Caco-2 (cell line): ENCODE results near the gene NDST4. TPM values are rescaled to one million over a fixed set of nuclear protein-coding genes. Genes with fewer than 3 reads are reported as not detected.

Experiments used
- BruUV-seq: library from RNA; stranded (reverse); fragments of 400-500 nt; replicated peaks from 2 replicates; lab custom pipeline; 2021; lab: Mats Ljungman, UMichigan
- CTCF ChIA-PET: fragments of 300-600 bp; sonication (Branson Sonifier 250); formaldehyde crosslinking; loops from one replicate; lab custom pipeline; 2022; ENCODE audit warnings: antibody characterized with exemption; lab: Charles Lee
- POLR2A ChIA-PET: fragments of 300-600 bp; sonication (Branson Sonifier 250); formaldehyde crosslinking; loops from one replicate; lab custom pipeline; 2022; ENCODE audit warnings: antibody characterized with exemption; lab: Charles Lee
- DNase-seq, 2 experiments: peaks; one replicate each; pipeline versions ENCODE4 v3.0.0 to v3.0.0-alpha.2; 2020 to 2022
- H3K27me3 ChIP-seq: replicated peaks from 2 replicates; pipeline ENCODE4 v1.6.0; 2011; ENCODE audit warnings: low read length; ENCODE audit not compliant: control insufficient read depth, insufficient read depth
- H3K36me3 ChIP-seq: 2 replicates; pipeline ENCODE4 v1.5.1; 2011; ENCODE audit warnings: low read length; ENCODE audit not compliant: control insufficient read depth, insufficient read depth
- H3K4me1 ChIP-seq: fragments of 250-450 bp; sonication (Bioruptor Pico); 2 replicates; pipeline ENCODE4 v1.5.1; 2020; ENCODE audit warnings: mild to moderate bottlenecking
- H3K4me3 ChIP-seq: 2 replicates; pipeline ENCODE4 v1.5.1; 2011; ENCODE audit warnings: low read depth, mild to moderate bottlenecking, control low read depth, low read length
- H3K9me3 ChIP-seq: fragments of 250-450 bp; sonication (Bioruptor Pico); 2 replicates; pipeline ENCODE4 v1.5.1; 2020; ENCODE audit warnings: mild to moderate bottlenecking, moderate library complexity
- H3K27ac Mint-ChIP-seq: one replicate; pipeline ENCODE4 v1.8.0; 2022; ENCODE audit warnings: mixed read lengths; ENCODE audit not compliant: unreplicated experiment
- H3K27me3 Mint-ChIP-seq: one replicate; pipeline ENCODE4 v1.8.0; 2022; ENCODE audit warnings: mixed read lengths; ENCODE audit not compliant: insufficient read depth, unreplicated experiment
- H3K36me3 Mint-ChIP-seq: one replicate; pipeline ENCODE4 v1.8.0; 2022; ENCODE audit warnings: mild to moderate bottlenecking, mixed read lengths; ENCODE audit not compliant: insufficient read depth, unreplicated experiment
- H3K4me1 Mint-ChIP-seq: one replicate; pipeline ENCODE4 v1.8.0; 2022; ENCODE audit warnings: low read depth, mixed read lengths; ENCODE audit not compliant: unreplicated experiment
- H3K4me3 Mint-ChIP-seq: one replicate; pipeline ENCODE4 v1.8.0; 2022; ENCODE audit warnings: mild to moderate bottlenecking, moderate library complexity, mixed read lengths; ENCODE audit not compliant: unreplicated experiment
- H3K9me3 Mint-ChIP-seq: one replicate; pipeline ENCODE4 v1.8.0; 2022; ENCODE audit warnings: mixed read lengths; ENCODE audit not compliant: unreplicated experiment
- CTCF ChIP-seq, 2 experiments: fragments of 200-600 bp in 1 of 2; IDR thresholded peaks; 1 replicate in 1 of 2; 2 replicates in 1 of 2; pipeline versions ENCODE4 v1.5.1 to v1.8.0; 2011 to 2022; ENCODE audit warnings: antibody characterized with exemption in 1 of 2, control low read depth in 1 of 2, inconsistent platforms in 1 of 2, low read depth in 1 of 2, low read length in 1 of 2, mild to moderate bottlenecking in 1 of 2, moderate library complexity in 1 of 2; ENCODE audit not compliant: insufficient read depth in 1 of 2, severe bottlenecking in 1 of 2, unreplicated experiment in 1 of 2
- intact Hi-C: fragments of 100-400 bp; cut with micrococcal nuclease; formaldehyde crosslinking; loops from one replicate; pipeline ENCODE4 v1.10.0; 2022; ENCODE audit not compliant: unreplicated experiment
- total RNA-seq: library from RNA; stranded (reverse); gene quantifications from 2 replicates; pipeline ENCODE4 v1.2.3, GENCODE V29; 2022

The NDST4 gene
- total RNA-seq, 1 experiment from 2014 or later = 4.4 TPM

GRCh38 chr4:114964026-114964425, 149.4 kb downstream of the NDST4 start:
- TF ChIP-seq CTCF (IDR thresholded peaks at IDR 0.05; ENCODE audit: insufficient read depth in 1 of 2, low read depth in 1 of 2, low read length in 1 of 2, severe bottlenecking in 1 of 2, unreplicated experiment in 1 of 2) = no peak
- ChIA-PET POLR2A (no interaction called here), CTCF (no interaction called here)
- no peak for DNase-seq
- Histone ChIP-seq H3K27me3 (no peaks in the 10 kb centered on the region), H3K9me3 (no peaks in the 10 kb centered on the region), H3K36me3 (no peaks in the 10 kb centered on the region), H3K4me3 (no peak overlapping the region), H3K4me1 (no peaks in the 10 kb centered on the region)
- Mint-ChIP-seq H3K4me1 (no peaks in the 10 kb centered on the region), H3K4me3 (no peak overlapping the region), H3K27ac (no peak overlapping the region), H3K27me3 (no peaks in the 10 kb centered on the region), H3K9me3 (peaks cover 9% of the 10 kb centered on the region), H3K36me3 (no peaks in the 10 kb centered on the region)
- intact Hi-C loops = no loop called here
- no TSS peak for BruUV-seq

DNA sequence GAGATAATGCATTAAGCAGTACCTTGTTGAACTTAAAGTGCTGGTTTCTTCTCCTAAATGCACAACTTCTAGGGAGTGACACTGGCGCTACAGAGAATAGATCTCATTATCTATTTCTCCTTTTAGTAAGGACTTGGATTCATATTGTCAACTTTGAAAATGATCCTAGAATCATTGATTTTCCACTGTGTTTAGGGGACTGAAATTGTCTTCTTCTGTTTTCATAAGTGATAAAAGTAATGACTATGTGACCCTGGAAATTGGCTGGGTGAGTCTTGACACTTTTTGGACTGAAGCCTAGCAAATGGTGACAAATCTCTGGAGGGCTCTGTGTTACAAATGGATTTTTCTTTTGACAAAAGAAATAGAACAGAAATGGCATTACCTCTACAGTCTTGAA, 167.8 kb downstream of the NDST4 start:
- Mint-ChIP-seq H3K27me3 (no peaks in the 10 kb centered on the region), H3K36me3 (no peaks in the 10 kb centered on the region), H3K4me1 (peaks cover 7% of the 10 kb centered on the region), H3K9me3 (no peaks in the 10 kb centered on the region), H3K27ac (no peak overlapping the region), H3K4me3 (no peak overlapping the region)
- no peaks in the 10 kb centered on the region for H3K4me1 ChIP-seq
- intact Hi-C loops = no loop called here
- DNase-seq = no peak
- no peaks in the 10 kb centered on the region for H3K9me3 ChIP-seq
- H3K4me3 ChIP-seq = no peak overlapping the region
- H3K36me3 ChIP-seq = no peaks in the 10 kb centered on the region
- TF ChIP-seq CTCF (IDR thresholded peaks at IDR 0.05; ENCODE audit: insufficient read depth in 1 of 2, low read depth in 1 of 2, low read length in 1 of 2, severe bottlenecking in 1 of 2, unreplicated experiment in 1 of 2) = no peak
- no TSS peak for BruUV-seq
- CTCF ChIA-PET = no interaction called here
- POLR2A ChIA-PET = no interaction called here
- H3K27me3 ChIP-seq = no peaks in the 10 kb centered on the region

DNA sequence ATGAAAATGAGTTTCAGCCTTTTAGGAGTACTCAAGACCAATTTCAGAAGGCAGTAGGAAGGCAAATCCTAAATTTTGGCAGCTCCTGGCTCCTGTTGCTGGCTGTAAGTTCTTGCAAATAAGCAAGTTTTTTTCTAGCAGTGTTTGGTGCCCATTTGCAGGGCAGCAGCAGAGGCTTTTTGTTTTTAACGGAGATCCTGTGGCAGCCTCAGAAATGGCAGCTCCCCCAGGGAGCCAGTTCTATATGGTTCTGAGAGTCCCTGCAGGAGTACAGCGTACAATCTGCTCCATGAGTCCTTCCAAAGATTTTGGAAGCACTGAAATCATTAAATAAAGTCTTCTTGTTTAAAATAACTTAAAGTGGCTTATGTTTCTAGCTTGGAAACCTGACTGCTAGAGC, 171.9 kb downstream of the NDST4 start:
- H3K4me1 ChIP-seq = peaks cover 9% of the 10 kb centered on the region; the same call in 1 of the 2 replicates
- H3K9me3 Mint-ChIP-seq = no peaks in the 10 kb centered on the region
- H3K27ac Mint-ChIP-seq = no peak overlapping the region
- intact Hi-C loops = no loop called here
- CTCF ChIA-PET = no interaction called here
- no TSS peak for BruUV-seq
- H3K9me3 ChIP-seq = no peaks in the 10 kb centered on the region
- DNase-seq = no peak
- no peaks in the 10 kb centered on the region for H3K27me3 Mint-ChIP-seq
- H3K36me3 ChIP-seq = no peaks in the 10 kb centered on the region
- no peak overlapping the region for H3K4me3 Mint-ChIP-seq
- no peaks in the 10 kb centered on the region for H3K27me3 ChIP-seq
- H3K36me3 Mint-ChIP-seq = no peaks in the 10 kb centered on the region
- H3K4me3 ChIP-seq = no peak overlapping the region
- peaks cover 14% of the 10 kb centered on the region for H3K4me1 Mint-ChIP-seq
- no peak for TF ChIP-seq CTCF (IDR thresholded peaks at IDR 0.05; ENCODE audit: insufficient read depth in 1 of 2, low read depth in 1 of 2, low read length in 1 of 2, severe bottlenecking in 1 of 2, unreplicated experiment in 1 of 2)
- POLR2A ChIA-PET = no interaction called here
